Keratinocyte (primary cell): ENCODE data around the gene NEIL1. TPM values are rescaled to one million over a fixed set of nuclear protein-coding genes. Genes with fewer than 3 reads are reported as not detected.
"Not testable (repeated sequence)": the region's sequence is repeated elsewhere in the genome, so short reads cannot be mapped to it uniquely, and the experiment has no call there.

Source experiments
- DNase-seq: peaks from one replicate; pipeline ENCODE4 v3.0.0-alpha.2; 2011; ENCODE audit warnings: low read depth, missing footprints, low spot score
- FAIRE-seq: peaks from 2 replicates; lab custom pipeline; 2011; peaks lifted over from hg19 to GRCh38; lab: Jason Lieb, UNC
- H2AFZ ChIP-seq: 2 replicates; pipeline ENCODE4 v1.6.0; 2012; ENCODE audit warnings: low read length, control low read depth, inconsistent platforms; ENCODE audit not compliant: control insufficient read depth
- H3K27ac ChIP-seq: 2 replicates; pipeline ENCODE4 v1.5.1; 2011; ENCODE audit warnings: low read length; ENCODE audit not compliant: control insufficient read depth, insufficient read depth
- H3K27me3 ChIP-seq: 3 replicates; pipeline ENCODE4 v1.6.0; 2011; ENCODE audit warnings: low read length; ENCODE audit not compliant: control insufficient read depth, insufficient read depth; ENCODE audit errors: extremely low read depth
- H3K36me3 ChIP-seq, 2 experiments: 2 replicates in 1 of 2; 3 replicates in 1 of 2; pipeline ENCODE4 v1.5.1; 2011; ENCODE audit warnings: low read length in 2 of 2, mild to moderate bottlenecking in 1 of 2; ENCODE audit not compliant: control insufficient read depth in 2 of 2, insufficient read depth in 2 of 2; ENCODE audit errors: extremely low read depth in 1 of 2
- H3K4me1 ChIP-seq: 3 replicates; pipeline ENCODE4 v1.5.1; 2011; ENCODE audit warnings: low read length; ENCODE audit not compliant: control insufficient read depth, insufficient read depth; ENCODE audit errors: extremely low read depth
- H3K4me2 ChIP-seq: 3 replicates; pipeline ENCODE4 v1.6.0; 2011; ENCODE audit warnings: low read depth, low read length; ENCODE audit not compliant: control insufficient read depth, insufficient read depth; ENCODE audit errors: extremely low read depth
- H3K4me3 ChIP-seq, 3 experiments: fragments of 200-600 bp in 1 of 3; sonication (generic) in 1 of 3; 2 replicates in 2 of 3; 3 replicates in 1 of 3; pipeline ENCODE4 v1.5.1; 2011 to 2016; ENCODE audit warnings: low read length in 3 of 3, mild to moderate bottlenecking in 3 of 3, control low read depth in 2 of 3, inconsistent platforms in 1 of 3, low read depth in 1 of 3, mixed read lengths in 1 of 3, mixed run types in 1 of 3, moderate library complexity in 1 of 3; ENCODE audit not compliant: control insufficient read depth in 2 of 3, insufficient read depth in 2 of 3; ENCODE audit errors: extremely low read depth in 1 of 3
- H3K79me2 ChIP-seq: 2 replicates; pipeline ENCODE4 v1.6.0; 2012; ENCODE audit warnings: low read length; ENCODE audit not compliant: control insufficient read depth, insufficient read depth
- H3K9ac ChIP-seq: 3 replicates; pipeline ENCODE4 v1.6.0; 2011; ENCODE audit warnings: low read length; ENCODE audit not compliant: control insufficient read depth, insufficient read depth; ENCODE audit errors: extremely low read depth
- H3K9me1 ChIP-seq: 3 replicates; pipeline ENCODE4 v1.6.0; 2011; ENCODE audit warnings: low read length; ENCODE audit not compliant: control insufficient read depth, insufficient read depth; ENCODE audit errors: extremely low read depth
- H3K9me3 ChIP-seq: 2 replicates; pipeline ENCODE4 v1.5.1; 2012; ENCODE audit warnings: low read depth, low read length; ENCODE audit not compliant: control insufficient read depth
- H4K20me1 ChIP-seq: 3 replicates; pipeline ENCODE4 v1.6.0; 2011; ENCODE audit warnings: low read length; ENCODE audit not compliant: control insufficient read depth, insufficient read depth; ENCODE audit errors: extremely low read depth
- CTCF ChIP-seq, 3 experiments: IDR thresholded peaks in 1 of 3; conservative IDR thresholded peaks in 1 of 3; optimal IDR thresholded peaks in 1 of 3; 2 replicates in 2 of 3; 3 replicates in 1 of 3; pipeline versions ENCODE3 to v1.5.1; 2011; ENCODE audit warnings: low read length in 3 of 3, mild to moderate bottlenecking in 3 of 3, moderate library complexity in 2 of 3, control low read depth in 1 of 3, inconsistent platforms in 1 of 3; ENCODE audit not compliant: insufficient read depth in 2 of 3; ENCODE audit errors: extremely low read depth in 1 of 3
- EZH2 ChIP-seq: IDR thresholded peaks from one replicate; pipeline ENCODE4 v1.6.1; 2012; ENCODE audit warnings: inconsistent platforms, mild to moderate bottlenecking, low read length, moderate library complexity
- dilution Hi-C: fragments of 300-500 bp; cut with MboI; formaldehyde crosslinking; loops from one replicate; pipeline ENCODE4 v1.7.0; 2020; ENCODE audit warnings: low sequenced_read_pairs; ENCODE audit not compliant: extremely low pct_ligation_motif_present
- polyA plus RNA-seq, 5 experiments: library from polyadenylated mRNA; depleted of rRNA in 3 of 5; stranded (reverse) in 3 of 5; stranded (forward) in 1 of 5; unstranded in 1 of 5; fragments of >200 nt; gene quantifications; 1 replicate in 1 of 5; 2 replicates in 3 of 5; 3 replicates in 1 of 5; pipeline versions ENCODE4 v1.2.1 to v1.2.3, GENCODE V29; 2011 to 2012; ENCODE audit warnings: missing spikeins in 2 of 5, low read depth in 1 of 5, low replicate concordance in 1 of 5

NEIL1 gene
- polyA plus RNA-seq, 1 donor (not counting 4 experiments of a cell fraction or from before 2014, with no cell fraction given), result 5.5 TPM

GRCh38 chr15:75380773-75381172, 33.9 kb downstream of the NEIL1 start:
- Histone ChIP-seq H3K4me2 (no peak overlapping the region), H4K20me1 (no peaks in the 10 kb centered on the region), H3K27me3 (no peaks in the 10 kb centered on the region), H3K9ac (no peak overlapping the region), H3K9me1 (no peaks in the 10 kb centered on the region), H3K9me3 (no peaks in the 10 kb centered on the region), H3K4me3 (no peak overlapping the region), H2AFZ (no peak overlapping the region), H3K27ac (no peak overlapping the region), H3K36me3 (peaks cover 21 to 30% of the 10 kb centered on the region in 2 experiments), H3K4me1 (no peaks in the 10 kb centered on the region), H3K79me2 (no peaks in the 10 kb centered on the region)
- DNase-seq (no peak), FAIRE-seq (no peak)
- dilution Hi-C loops, result no loop called here
- no peak for TF ChIP-seq EZH2
- no peak for TF ChIP-seq CTCF (optimal IDR thresholded peaks at IDR 0.05 in 1 of 3, IDR thresholded peaks at IDR 0.05 in 1 of 3, conservative IDR thresholded peaks at IDR 0.05 in 1 of 3; ENCODE audit: extremely low read depth in 1 of 3, insufficient read depth in 2 of 3, low read length in 3 of 3)

DNA sequence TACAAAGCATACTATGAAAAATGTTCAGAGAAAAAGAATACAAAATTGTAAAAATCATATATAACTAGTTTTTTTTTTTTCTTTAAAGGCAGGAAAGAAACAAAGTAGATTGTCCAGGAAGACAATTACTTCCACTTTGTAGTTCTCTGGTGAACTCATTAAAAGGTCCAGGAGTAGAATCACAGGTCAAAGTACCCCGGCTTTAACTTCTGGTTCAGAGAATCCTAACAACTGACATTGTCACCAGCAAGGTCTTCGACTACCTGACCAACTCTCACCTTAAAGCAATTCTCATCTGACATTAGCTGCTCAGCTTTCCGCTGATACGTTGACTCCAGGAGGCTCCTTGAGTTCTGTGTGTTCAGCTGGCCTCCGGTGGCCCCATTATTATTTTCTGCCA, 37.1 kb downstream of the NEIL1 start:
- H3K36me3 ChIP-seq, result peaks cover 26 to 44% of the 10 kb centered on the region in 2 experiments
- H2AFZ ChIP-seq, H3K79me2 ChIP-seq, H4K20me1 ChIP-seq, H3K9ac ChIP-seq, H3K27me3 ChIP-seq, H3K27ac ChIP-seq, dilution Hi-C loops, DNase-seq, H3K4me2 ChIP-seq, H3K9me3 ChIP-seq, H3K4me1 ChIP-seq, H3K4me3 ChIP-seq, FAIRE-seq, H3K9me1 ChIP-seq: not testable (repeated sequence)

DNA sequence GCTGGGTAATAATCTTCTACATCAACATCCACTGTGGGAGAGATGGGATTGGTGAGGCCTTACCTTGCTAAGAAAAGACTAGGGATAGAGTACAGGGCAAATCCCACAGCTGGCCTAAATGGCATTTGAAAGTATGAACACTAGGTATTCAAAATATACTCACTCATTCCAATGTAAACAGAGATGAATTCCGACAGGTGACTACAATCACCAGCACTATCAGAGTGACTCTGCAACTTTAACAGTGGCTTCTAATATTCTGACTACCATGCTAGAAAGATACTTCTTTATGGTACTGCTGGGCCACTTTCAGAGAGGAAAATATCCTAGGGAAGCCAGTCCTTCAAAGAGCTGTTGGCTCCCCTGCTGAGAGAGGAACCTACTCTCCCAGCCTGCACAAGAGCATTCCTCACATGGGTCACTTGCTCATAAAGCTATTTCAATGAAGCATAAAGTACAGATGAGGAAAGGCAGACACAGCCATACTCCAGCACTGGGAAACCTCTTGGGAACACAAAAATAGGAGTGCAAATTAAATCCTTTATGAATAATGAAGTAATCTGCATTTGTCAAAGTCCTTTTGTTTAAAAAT, 43.0 kb downstream of the NEIL1 start:
- no peaks in the 10 kb centered on the region for H4K20me1 ChIP-seq
- H3K36me3 ChIP-seq, result peaks cover 35 to 44% of the 10 kb centered on the region in 2 experiments
- H3K4me1 ChIP-seq, result no peaks in the 10 kb centered on the region
- dilution Hi-C loops, result no loop called here
- H3K9me1 ChIP-seq, result no peaks in the 10 kb centered on the region
- no peak overlapping the region for H3K9ac ChIP-seq
- no peak for TF ChIP-seq CTCF (optimal IDR thresholded peaks at IDR 0.05 in 1 of 3, IDR thresholded peaks at IDR 0.05 in 1 of 3, conservative IDR thresholded peaks at IDR 0.05 in 1 of 3; ENCODE audit: extremely low read depth in 1 of 3, insufficient read depth in 2 of 3, low read length in 3 of 3)
- no peak for TF ChIP-seq EZH2
- no peak overlapping the region for H2AFZ ChIP-seq
- H3K4me2 ChIP-seq, result no peak overlapping the region
- no peak overlapping the region for H3K4me3 ChIP-seq
- H3K27ac ChIP-seq, result no peak overlapping the region
- DNase-seq (no peak), FAIRE-seq (no peak)
- H3K27me3 ChIP-seq, result no peaks in the 10 kb centered on the region
- no peaks in the 10 kb centered on the region for H3K79me2 ChIP-seq
- no peaks in the 10 kb centered on the region for H3K9me3 ChIP-seq
